HPDE6-E6E7 (cell line): ENCODE measurements around the gene EMC7.
A peak's percentile ranks its signal among the peaks of the same experiment; 100 is the strongest.
"Not testable (repeated sequence)": the region's sequence is repeated elsewhere in the genome, so short reads cannot be mapped to it uniquely, and the experiment has no call there.

Source experiments
- DNase-seq: peaks from one replicate; pipeline ENCODE4 v3.0.0; 2011; ENCODE audit warnings: missing footprints; ENCODE audit errors: extremely low spot score

The EMC7 gene

GRCh38 chr15:34085746-34086145 is 15.9 kb downstream of the EMC7 start:
- DNase-seq: no peak

- no peak for DNase-seq
Measured at GRCh38 chr15:34084086-34084485, 17.6 kb downstream of the EMC7 start.

- no peak for DNase-seq
Measured at GRCh38 chr15:34079904-34080303, 21.8 kb downstream of the EMC7 start.

- DNase-seq: no peak
Measured at GRCh38 chr15:34078900-34079299, 22.8 kb downstream of the EMC7 start.

- DNase-seq: no peak
Measured at GRCh38 chr15:34076785-34077184, 24.9 kb downstream of the EMC7 start.

DNA sequence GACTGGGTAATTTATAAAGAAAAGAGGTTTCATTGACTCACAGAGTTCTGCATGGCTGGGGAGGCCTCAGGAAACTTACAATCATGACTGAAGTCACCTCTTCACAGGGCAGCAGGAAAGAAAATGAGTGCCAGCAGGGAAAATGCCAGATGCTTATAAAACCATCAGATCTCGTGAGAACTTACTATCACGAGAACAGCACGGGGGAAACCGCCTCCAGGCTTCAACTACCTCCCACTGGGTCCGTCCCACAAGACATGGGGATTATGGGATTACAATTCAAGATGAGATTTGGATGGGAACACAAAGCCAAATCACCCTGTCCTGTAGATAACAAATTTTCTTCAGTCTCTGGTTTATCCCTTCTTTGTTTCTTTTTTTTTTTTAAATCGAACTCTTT is 31.7 kb downstream of the EMC7 start:
- no peak for DNase-seq

GRCh38 chr15:34065941-34066340 is 35.7 kb downstream of the EMC7 start:
- DNase-seq: peak; percentile 10

DNA sequence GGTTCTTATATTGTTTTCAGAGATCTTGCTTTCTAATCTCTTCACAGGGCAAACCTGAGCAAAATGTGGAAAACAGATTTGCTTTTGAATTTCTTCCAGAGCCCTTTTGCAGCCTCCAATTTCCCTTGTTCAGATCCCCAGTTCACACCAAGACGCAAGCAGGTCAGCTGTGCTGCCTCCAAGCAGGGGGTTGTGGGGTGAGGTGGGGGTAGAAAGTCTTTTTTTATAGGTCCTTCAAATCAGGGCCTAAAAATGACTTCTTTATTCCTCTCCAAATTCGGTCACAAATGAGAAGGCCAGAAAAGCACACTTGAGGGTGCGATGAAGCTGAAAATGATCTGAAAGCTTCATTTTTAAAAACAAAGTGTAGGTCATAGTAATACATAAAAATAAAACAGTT is 36.4 kb downstream of the EMC7 start:
- no peak for DNase-seq

DNA sequence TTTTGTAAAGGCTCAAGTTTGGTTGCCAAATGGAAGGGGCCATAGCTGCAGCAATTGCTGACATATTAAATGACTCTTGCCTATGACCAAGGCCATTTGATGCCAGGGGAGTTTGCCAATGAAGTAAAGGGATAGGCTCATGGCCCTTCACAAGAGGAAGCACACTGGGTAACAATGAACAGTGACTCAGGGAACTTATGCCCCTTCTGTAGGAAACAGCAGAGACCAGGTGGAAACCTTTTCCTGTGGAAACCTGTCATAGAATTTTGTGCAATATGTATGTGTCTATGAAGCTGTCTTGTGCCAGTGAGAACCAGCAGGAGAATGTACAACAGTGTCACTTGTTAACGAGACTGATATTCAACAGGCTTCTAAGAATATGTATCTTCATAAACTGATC is 37.2 kb downstream of the EMC7 start:
- DNase-seq: no peak

- DNase-seq: no peak
Measured at GRCh38 chr15:34059946-34060345, 41.7 kb downstream of the EMC7 start.

GRCh38 chr15:34059476-34059875 is 42.2 kb downstream of the EMC7 start:
- no peak for DNase-seq

DNA sequence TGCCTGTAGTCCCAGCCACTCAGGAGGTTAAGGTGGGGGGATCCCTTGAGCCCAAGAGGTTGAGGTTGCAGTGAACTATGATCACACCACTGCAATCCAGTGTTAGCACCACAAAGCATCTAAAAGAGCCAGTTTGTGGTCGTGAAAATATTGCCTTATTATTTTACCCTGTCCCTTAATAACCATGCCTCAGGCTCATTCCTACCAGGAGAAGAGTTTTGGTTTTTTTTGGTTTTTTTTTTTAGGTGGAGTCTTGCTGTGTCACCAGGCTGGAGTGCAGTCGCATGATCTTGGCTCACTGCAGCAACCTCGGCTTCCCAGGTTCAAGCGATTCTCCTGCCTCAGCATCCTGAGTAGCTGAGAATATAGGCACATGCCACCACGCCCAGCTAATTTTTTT is 44.8 kb downstream of the EMC7 start:
- no peak for DNase-seq

- no peak for DNase-seq
Measured at GRCh38 chr15:34055868-34056595, 45.6 kb downstream of the EMC7 start.

GRCh38 chr15:34054081-34054707 is 47.5 kb downstream of the EMC7 start:
- no peak for DNase-seq

DNA sequence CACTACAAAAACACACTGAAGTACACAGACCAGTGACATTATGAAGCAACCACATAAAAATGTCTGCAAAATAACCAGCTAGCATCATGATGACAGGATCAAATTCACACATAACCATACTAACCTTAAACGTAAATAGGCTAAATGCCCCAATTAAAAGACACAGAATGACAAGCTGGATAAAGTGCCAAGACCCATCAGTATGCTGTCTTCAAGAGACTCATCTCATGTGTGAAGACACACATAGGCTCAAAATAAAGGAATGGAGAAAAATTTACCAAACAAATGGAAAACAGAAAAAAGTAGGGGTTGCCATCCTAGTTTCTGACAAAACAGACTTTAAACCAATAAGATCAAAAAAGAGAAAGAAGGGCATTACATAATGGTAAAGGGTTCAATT is 51.3 kb downstream of the EMC7 start:
- DNase-seq: not testable (repeated sequence)

GRCh38 chr15:34049112-34049511 is 52.5 kb downstream of the EMC7 start:
- no peak for DNase-seq

GRCh38 chr15:34047893-34048775 is 53.5 kb downstream of the EMC7 start:
- DNase-seq: no peak

DNA sequence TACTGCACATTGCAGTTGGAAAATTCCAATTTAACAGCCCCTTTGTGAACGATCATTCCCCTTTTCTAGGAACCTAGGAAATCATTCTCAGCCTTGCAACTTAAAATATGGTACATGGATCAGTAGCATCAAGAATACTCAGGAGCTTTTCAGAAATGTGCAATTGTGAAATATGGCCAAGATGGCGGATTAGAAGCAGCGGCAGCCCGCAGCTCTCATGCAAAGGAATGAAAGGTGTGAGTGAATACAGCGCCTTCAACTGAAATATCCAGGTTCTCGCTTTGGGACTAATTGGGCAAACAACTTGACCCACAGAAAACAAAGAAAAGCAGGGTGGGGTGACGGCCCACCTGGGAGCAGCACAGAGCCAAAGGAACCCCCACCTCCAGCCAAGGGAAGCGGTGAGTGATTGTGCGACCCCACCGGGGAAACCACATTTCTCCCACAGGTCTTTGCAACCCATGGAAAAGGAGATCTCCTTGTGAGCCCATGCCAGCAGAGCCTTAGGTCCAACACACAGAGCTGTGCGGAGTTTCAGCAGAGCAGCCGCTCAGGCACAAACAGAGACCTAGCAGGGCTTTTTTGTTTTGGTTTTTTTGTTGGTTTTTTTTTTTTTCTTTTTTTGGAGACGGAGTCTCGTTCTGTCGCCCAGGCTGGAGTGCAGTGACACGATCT is 55.1 kb downstream of the EMC7 start:
- DNase-seq: no peak

- DNase-seq: no peak
Measured at GRCh38 chr15:34043813-34044212, 57.8 kb downstream of the EMC7 start.

- no peak for DNase-seq
Measured at GRCh38 chr15:34043391-34043790, 58.3 kb downstream of the EMC7 start.

- no peak for DNase-seq
Measured at GRCh38 chr15:34039790-34040113, 61.9 kb downstream of the EMC7 start.
